SJCRH30 (cell line): ENCODE results near the gene MATK. TPM values are rescaled to one million over a fixed set of nuclear protein-coding genes. Genes with fewer than 3 reads are reported as not detected.

Experiments
- DNase-seq, 2 experiments: peaks; one replicate each; pipeline ENCODE4 v3.0.0-alpha.2; 2015 to 2020
- H3K27ac ChIP-seq: fragments of 250-450 bp; sonication (Bioruptor Pico); 2 replicates; pipeline ENCODE4 v1.5.1; 2020; ENCODE audit warnings: mild to moderate bottlenecking, moderate library complexity
- H3K27me3 ChIP-seq: fragments of 250-450 bp; sonication (Bioruptor Pico); 2 replicates; pipeline ENCODE4 v1.5.1; 2020; ENCODE audit warnings: mild to moderate bottlenecking, moderate library complexity
- H3K36me3 ChIP-seq: fragments of 250-450 bp; sonication (Bioruptor Pico); 2 replicates; pipeline ENCODE4 v1.5.1; 2020; ENCODE audit warnings: mild to moderate bottlenecking, moderate library complexity
- H3K4me1 ChIP-seq: fragments of 250-450 bp; sonication (Bioruptor Pico); 2 replicates; pipeline ENCODE4 v1.5.1; 2020; ENCODE audit warnings: mild to moderate bottlenecking, moderate library complexity
- H3K4me3 ChIP-seq: fragments of 250-450 bp; sonication (Bioruptor Pico); 2 replicates; pipeline ENCODE4 v1.5.1; 2020; ENCODE audit warnings: mild to moderate bottlenecking, moderate library complexity
- H3K9me3 ChIP-seq: fragments of 250-450 bp; sonication (Bioruptor Pico); replicated peaks from 2 replicates; pipeline ENCODE4 v1.5.1; 2020; ENCODE audit warnings: mild to moderate bottlenecking, moderate library complexity
- total RNA-seq: library from RNA; depleted of rRNA; stranded (reverse); fragments of >200 nt; shearing (Covaris generic); gene quantifications from 2 replicates; pipeline ENCODE4 v1.2.3, GENCODE V29; 2014

Gene MATK
- total RNA-seq, 1 experiment from 2014 or later = not detected

DNA sequence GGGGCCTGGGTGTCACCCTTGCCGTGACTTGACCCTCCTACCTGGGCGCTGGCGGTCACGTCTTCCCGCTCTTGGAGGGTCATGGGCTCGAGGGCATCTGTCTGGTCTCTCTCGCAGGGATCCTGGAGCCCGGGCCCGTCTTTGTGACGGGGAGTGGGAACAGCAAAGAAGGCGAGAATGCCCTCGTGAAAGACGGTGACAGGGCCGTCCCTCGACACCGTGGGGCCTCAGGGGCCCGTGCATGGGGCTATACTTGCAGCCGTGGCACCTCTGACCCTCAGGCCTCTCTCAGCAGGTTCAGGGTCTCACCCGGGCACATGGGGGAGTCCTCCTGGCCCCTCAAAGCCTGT is 20.9 kb upstream of the MATK start:
- Histone ChIP-seq H3K27me3 (peaks cover 5% of the 10 kb centered on the region; the same call in 1 of the 2 replicates), H3K4me1 (peaks cover 4% of the 10 kb centered on the region; the same call in 1 of the 2 replicates), H3K4me3 (no peak overlapping the region), H3K9me3 (no peaks in the 10 kb centered on the region), H3K36me3 (no peaks in the 10 kb centered on the region), H3K27ac (no peak overlapping the region)
- DNase-seq = no peak

DNA sequence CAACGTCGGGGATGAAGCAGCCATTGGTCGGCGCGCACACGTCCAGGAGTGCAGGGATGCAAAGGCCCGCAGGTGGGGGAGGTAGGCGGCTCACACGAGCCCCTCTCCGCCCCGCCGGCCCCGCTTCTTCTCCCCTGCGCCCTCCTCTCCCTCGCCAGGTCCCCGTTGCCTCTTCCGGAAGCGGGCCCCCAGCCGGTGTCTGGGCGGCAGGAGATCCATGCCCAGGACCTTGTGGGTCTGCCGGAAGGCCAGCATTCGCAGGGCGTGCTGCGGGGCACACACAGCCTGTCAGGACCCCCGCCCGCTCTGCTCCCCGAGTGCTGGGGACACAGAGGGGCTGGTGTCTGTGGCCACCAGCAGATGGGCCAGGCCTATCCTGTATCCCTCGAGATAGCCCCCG is 19.7 kb upstream of the MATK start:
- peaks cover 18% of the 10 kb centered on the region for H3K27me3 ChIP-seq
- H3K27ac ChIP-seq = no peak overlapping the region
- no peak for DNase-seq
- H3K36me3 ChIP-seq = no peaks in the 10 kb centered on the region
- H3K4me1 ChIP-seq = peaks cover 4% of the 10 kb centered on the region; the same call in 1 of the 2 replicates
- H3K4me3 ChIP-seq = no peak overlapping the region
- H3K9me3 ChIP-seq = no peaks in the 10 kb centered on the region

DNA sequence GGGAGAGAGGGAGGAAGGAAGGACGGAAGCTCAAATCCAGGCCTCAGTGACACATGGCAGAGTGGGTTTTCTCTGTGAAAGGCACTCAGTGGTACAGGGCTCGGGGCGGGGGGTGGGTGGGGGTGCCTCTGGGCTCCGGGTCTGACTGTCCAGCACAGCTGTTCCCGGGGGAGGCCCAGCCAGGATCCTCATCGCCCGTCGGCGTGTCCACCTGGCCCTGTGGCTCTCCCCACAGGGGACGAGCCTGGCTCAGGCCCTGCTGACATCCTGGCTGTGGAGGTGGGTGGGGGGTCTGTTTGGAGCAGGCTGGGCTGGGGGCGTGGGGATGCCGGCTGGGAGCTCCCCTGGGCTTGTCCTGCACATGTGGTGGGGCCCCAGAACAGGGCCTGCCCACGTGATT is 18.2 kb upstream of the MATK start:
- peaks cover 4% of the 10 kb centered on the region; the same call in 1 of the 2 replicates for H3K4me1 ChIP-seq
- H3K9me3 ChIP-seq = no peaks in the 10 kb centered on the region
- H3K4me3 ChIP-seq = no peak overlapping the region
- H3K27ac ChIP-seq = no peak overlapping the region
- peak; percentile 45 to 53 for DNase-seq
- H3K36me3 ChIP-seq = no peaks in the 10 kb centered on the region
- H3K27me3 ChIP-seq = peaks cover 20% of the 10 kb centered on the region

DNA sequence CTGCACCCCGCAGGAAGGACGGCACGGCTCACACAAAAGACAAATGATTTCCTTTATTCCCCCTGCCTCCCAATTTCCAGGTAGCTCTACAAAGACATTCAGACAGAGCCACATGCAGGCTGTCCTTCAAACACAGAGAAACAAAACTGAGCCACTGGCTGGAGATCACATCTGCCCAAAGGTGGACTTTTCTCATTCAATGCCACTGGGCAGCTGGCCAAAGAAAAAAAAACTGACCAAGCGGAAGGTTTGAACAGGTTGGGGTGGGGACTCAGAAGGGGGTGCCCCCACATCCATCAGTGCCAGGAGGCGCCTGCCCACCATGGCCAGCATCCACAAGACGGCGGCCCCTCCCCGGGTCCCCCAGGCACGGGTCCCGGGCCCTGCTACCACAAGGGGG is 17.8 kb upstream of the MATK start:
- peaks cover 20% of the 10 kb centered on the region for H3K27me3 ChIP-seq
- peak in 1 of 2 experiments; percentile 24 for DNase-seq
- H3K36me3 ChIP-seq = no peaks in the 10 kb centered on the region
- H3K4me3 ChIP-seq = no peak overlapping the region
- no peaks in the 10 kb centered on the region for H3K9me3 ChIP-seq
- no peak overlapping the region for H3K27ac ChIP-seq
- H3K4me1 ChIP-seq = peaks cover 4% of the 10 kb centered on the region; the same call in 1 of the 2 replicates

DNA sequence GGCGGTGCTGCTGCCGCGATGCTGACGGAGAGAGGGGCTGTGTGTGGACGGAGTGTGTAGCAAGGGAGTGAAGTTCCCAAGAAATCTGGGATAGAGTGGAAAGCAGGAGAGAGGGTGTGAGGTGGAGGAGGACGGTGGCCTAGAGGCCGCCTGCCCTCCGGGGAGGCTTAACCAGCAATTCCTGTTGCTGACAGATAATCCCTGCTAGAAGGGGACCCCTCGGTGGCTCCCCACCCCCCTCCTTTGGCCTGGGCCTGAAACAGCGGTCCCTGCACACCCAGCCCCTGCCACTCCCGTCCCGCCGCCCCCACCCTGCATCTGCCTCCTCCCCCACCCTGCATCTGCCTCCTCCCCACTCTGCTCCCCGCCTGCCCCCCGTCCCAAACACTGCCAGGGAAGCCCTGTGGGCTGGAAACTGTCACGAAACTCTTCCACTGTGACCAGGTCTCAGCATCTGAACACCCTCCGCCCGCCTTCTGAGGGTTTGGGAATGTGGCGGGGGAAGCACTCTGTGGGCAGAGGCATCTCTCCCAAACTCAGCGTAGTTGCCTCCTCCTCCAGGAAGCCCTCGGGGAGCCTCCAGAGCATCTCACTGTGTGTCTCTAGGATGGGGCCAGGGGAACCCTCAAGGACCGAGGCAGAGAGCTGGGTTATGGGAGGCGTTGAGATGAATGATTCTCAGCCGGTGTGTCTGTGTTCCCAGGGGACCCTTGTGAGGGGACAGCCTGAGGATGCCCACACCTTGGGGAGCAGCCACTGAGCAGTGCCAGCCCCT is 17.1 kb upstream of the MATK start:
- H3K36me3 ChIP-seq = no peaks in the 10 kb centered on the region
- peaks cover 4% of the 10 kb centered on the region; the same call in 1 of the 2 replicates for H3K4me1 ChIP-seq
- no peak for DNase-seq
- H3K27ac ChIP-seq = no peak overlapping the region
- no peak overlapping the region for H3K4me3 ChIP-seq
- H3K9me3 ChIP-seq = no peaks in the 10 kb centered on the region
- H3K27me3 ChIP-seq = peaks cover 20% of the 10 kb centered on the region

DNA sequence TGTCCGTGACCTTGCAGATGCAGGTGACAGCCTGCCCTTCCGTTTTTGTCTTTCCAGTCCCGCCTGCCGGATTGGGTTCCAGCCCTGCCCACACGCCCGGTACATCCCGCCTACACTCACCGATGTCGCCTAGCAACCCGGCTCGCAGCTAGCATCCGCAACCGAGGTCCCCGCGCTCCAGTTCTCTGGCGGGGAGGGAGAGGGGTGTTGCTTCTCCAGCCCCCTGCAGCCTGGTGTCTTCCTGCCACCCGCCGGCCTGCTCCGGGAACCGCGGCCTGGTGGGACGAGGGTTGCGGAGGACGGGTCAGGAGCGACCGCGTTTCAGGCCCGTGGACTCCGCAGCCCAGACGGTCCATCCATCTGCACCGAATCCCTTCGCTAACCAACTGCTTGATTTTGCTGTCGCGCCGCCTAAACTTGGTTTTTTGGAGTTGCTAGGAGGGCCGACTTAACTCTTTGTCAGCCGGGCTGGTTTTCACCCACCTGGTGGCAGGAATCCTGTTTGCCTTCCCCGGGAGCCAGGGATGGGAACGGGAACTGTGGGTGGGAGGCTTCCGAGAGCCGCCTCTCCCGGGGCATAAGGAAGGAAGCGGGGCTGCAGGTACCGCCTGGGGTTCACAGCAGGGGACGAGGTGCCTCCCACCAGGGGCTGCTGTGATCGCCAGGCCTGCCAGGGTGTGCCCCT is 15.4 kb upstream of the MATK start:
- Histone ChIP-seq H3K9me3 (peaks cover 3% of the 10 kb centered on the region; the same call in 1 of the 2 replicates), H3K4me1 (peaks cover 4% of the 10 kb centered on the region; the same call in 1 of the 2 replicates), H3K36me3 (no peaks in the 10 kb centered on the region), H3K27ac (no peak overlapping the region), H3K4me3 (no peak overlapping the region), H3K27me3 (peaks cover 20% of the 10 kb centered on the region)
- no peak for DNase-seq

GRCh38 chr19:3800996-3801395 is 14.8 kb upstream of the MATK start:
- Histone ChIP-seq H3K4me1 (peaks cover 4% of the 10 kb centered on the region; the same call in 1 of the 2 replicates), H3K27me3 (peaks cover 20% of the 10 kb centered on the region), H3K36me3 (no peaks in the 10 kb centered on the region), H3K27ac (no peak overlapping the region), H3K9me3 (peaks cover 4% of the 10 kb centered on the region; the same call in 1 of the 2 replicates), H3K4me3 (no peak overlapping the region)
- DNase-seq = no peak

DNA sequence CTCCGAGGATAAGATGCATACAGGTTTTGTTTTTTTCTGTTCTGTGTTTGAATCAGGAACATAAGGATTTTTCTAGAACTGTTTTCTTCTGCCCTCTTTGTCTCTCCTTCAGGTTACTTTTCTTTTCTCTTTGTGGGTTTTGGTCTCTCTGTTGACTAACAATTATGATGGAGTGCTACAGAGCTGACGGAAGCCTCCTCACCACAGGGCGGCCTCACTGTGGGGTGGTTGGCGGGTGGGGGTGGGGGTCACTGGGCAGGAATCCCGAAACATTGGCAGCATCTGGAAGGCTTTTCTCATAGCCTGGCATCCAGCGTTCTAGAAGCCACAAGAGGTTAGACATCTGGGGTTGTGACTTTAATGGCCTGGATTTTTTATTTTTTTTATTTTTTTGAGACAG is 12.0 kb upstream of the MATK start:
- H3K4me3 ChIP-seq = no peak overlapping the region
- DNase-seq = no peak
- no peaks in the 10 kb centered on the region for H3K4me1 ChIP-seq
- H3K9me3 ChIP-seq = peaks cover 4% of the 10 kb centered on the region; the same call in 1 of the 2 replicates
- H3K27ac ChIP-seq = no peak overlapping the region
- no peaks in the 10 kb centered on the region for H3K36me3 ChIP-seq
- H3K27me3 ChIP-seq = peaks cover 20% of the 10 kb centered on the region

DNA sequence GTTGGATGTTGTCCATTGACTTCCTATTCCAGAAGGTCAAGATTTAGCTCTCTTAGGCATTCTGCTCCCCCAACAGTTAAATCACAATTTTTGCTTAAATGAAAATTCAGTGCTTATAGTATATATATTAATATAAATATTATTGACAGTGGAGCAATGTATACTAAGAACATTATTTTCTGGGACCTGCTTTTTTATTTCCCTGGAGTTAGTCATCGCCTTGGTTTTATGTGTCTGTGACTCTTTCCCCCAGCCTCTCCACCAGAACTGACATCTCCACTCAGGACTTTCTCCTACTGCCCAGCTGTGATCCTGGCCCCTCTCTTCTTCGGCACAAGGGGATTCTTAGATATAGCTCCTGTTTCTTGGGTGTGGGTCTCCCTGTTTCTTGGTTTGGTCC is 10.2 kb upstream of the MATK start:
- H3K27ac ChIP-seq = no peak overlapping the region
- no peaks in the 10 kb centered on the region for H3K4me1 ChIP-seq
- H3K9me3 ChIP-seq = peaks cover 4% of the 10 kb centered on the region; the same call in 1 of the 2 replicates
- peaks cover 7% of the 10 kb centered on the region for H3K27me3 ChIP-seq
- H3K36me3 ChIP-seq = no peaks in the 10 kb centered on the region
- no peak overlapping the region for H3K4me3 ChIP-seq
- no peak for DNase-seq

GRCh38 chr19:3793799-3794198 is 7.6 kb upstream of the MATK start:
- Histone ChIP-seq H3K4me1 (no peaks in the 10 kb centered on the region), H3K4me3 (no peak overlapping the region), H3K36me3 (no peaks in the 10 kb centered on the region), H3K27me3 (no peaks in the 10 kb centered on the region), H3K27ac (no peak overlapping the region), H3K9me3 (peaks cover 4% of the 10 kb centered on the region; the same call in 1 of the 2 replicates)
- DNase-seq = no peak

GRCh38 chr19:3792114-3792513 is 5.9 kb upstream of the MATK start:
- Histone ChIP-seq H3K4me1 (no peaks in the 10 kb centered on the region), H3K4me3 (no peak overlapping the region), H3K27ac (no peak overlapping the region), H3K27me3 (no peaks in the 10 kb centered on the region), H3K9me3 (peaks cover 4% of the 10 kb centered on the region; the same call in 1 of the 2 replicates), H3K36me3 (no peaks in the 10 kb centered on the region)
- no peak for DNase-seq

GRCh38 chr19:3790941-3791340 is 4.8 kb upstream of the MATK start:
- H3K36me3 ChIP-seq = no peaks in the 10 kb centered on the region

GRCh38 chr19:3790209-3790734 is 4.1 kb upstream of the MATK start:
- H3K27ac ChIP-seq = no peak overlapping the region
- H3K4me3 ChIP-seq = no peak overlapping the region
- H3K9me3 ChIP-seq = no peaks in the 10 kb centered on the region
- no peaks in the 10 kb centered on the region for H3K27me3 ChIP-seq
- no peak for DNase-seq
- H3K36me3 ChIP-seq = no peaks in the 10 kb centered on the region
- no peaks in the 10 kb centered on the region for H3K4me1 ChIP-seq

More at GRCh38 chr19:3790941-3791340, 4.8 kb upstream of the MATK start:
- H3K27ac ChIP-seq = no peak overlapping the region
- H3K9me3 ChIP-seq = no peaks in the 10 kb centered on the region
- no peak overlapping the region for H3K4me3 ChIP-seq
- H3K27me3 ChIP-seq = no peaks in the 10 kb centered on the region
- DNase-seq = no peak
- H3K4me1 ChIP-seq = no peaks in the 10 kb centered on the region

- H3K4me1 ChIP-seq = no peaks in the 10 kb centered on the region
- DNase-seq = no peak
- H3K36me3 ChIP-seq = no peaks in the 10 kb centered on the region
- H3K27me3 ChIP-seq = no peaks in the 10 kb centered on the region
- no peaks in the 10 kb centered on the region for H3K9me3 ChIP-seq
- no peak overlapping the region for H3K27ac ChIP-seq
- no peak overlapping the region for H3K4me3 ChIP-seq
These were observed 3.0 kb upstream of the MATK start for GRCh38 chr19:3788996-3789778.
